Dendritic cell treated with granulocyte-macrophage colony-stimulating factor and Interleukin-4, amounts not matched to agents 40 ng/mL and 50 ng/mL, for 4 days (primary cell): ENCODE measurements around the gene HMGN4.
"Not testable (repeated sequence)": the region's sequence is repeated elsewhere in the genome, so short reads cannot be mapped to it uniquely, and the experiment has no call there.

Experiments used
- H3K27ac Mint-ChIP-seq: one replicate; pipeline ENCODE4 v1.8.0; 2022; ENCODE audit warnings: mild to moderate bottlenecking, mixed read lengths
- H3K27me3 Mint-ChIP-seq: one replicate; pipeline ENCODE4 v1.8.0; 2022; ENCODE audit warnings: mild to moderate bottlenecking, mixed read lengths
- H3K36me3 Mint-ChIP-seq: one replicate; pipeline ENCODE4 v1.8.0; 2022; ENCODE audit warnings: low read depth, mixed read lengths
- H3K4me1 Mint-ChIP-seq: one replicate; pipeline ENCODE4 v1.8.0; 2022; ENCODE audit warnings: low read depth, mixed read lengths
- H3K4me3 Mint-ChIP-seq: one replicate; pipeline ENCODE4 v1.8.0; 2022; ENCODE audit warnings: mild to moderate bottlenecking, moderate library complexity, mixed read lengths
- H3K9me3 Mint-ChIP-seq: one replicate; pipeline ENCODE4 v1.8.0; 2022; ENCODE audit warnings: mixed read lengths
- intact Hi-C: fragments of 100-400 bp; cut with micrococcal nuclease; formaldehyde crosslinking; loops from one replicate; pipeline ENCODE4 v1.15.0; 2022

HMGN4 gene

DNA sequence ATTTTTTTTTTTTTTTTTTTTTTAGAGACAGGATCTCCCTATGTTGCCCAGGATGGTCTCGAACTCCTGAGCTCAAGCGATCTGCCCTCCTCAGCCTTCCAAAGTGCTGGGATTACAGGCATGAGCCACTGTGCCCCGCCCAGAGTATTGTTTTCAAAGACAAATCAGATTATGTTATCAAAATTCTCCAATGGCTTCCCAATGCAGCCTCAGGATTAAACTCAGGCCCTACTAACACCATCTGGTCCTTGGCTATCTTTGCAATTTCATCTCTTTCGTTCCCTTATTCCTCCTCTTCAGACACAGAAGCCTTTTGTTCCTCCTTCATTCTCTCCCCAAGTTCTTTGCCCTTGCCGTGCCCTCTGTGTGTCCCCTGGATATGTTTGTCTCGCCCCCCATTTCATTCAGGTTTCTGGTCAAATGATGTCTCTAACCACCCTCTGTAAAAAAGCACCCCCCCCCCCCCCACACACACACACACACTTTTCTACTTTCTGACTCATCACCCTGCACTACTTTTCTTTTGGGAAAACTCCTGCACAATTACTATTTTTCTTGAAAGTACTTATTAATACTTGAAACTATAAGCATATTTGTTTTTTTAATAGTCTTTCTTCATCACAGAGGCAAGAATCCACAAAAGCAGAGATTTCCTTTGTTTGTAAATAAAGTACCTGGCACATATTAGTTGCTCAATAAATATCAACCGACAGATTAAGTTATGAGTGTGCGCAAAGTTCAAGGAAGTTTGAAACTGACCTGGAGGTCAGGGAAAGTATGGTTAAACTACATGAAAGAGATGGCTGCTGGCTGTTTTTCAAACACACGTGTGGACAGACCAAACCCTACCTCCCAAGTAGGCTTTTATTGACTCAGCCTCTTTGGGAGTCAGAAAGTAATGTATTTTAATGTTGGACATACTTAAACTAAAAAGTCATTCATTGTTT lies 21.4 kb upstream of the HMGN4 start:
- Mint-ChIP-seq H3K36me3 (no peaks in the 10 kb centered on the region), H3K27me3 (no peaks in the 10 kb centered on the region), H3K4me3 (no peak overlapping the region), H3K4me1 (peaks cover 11% of the 10 kb centered on the region), H3K27ac (no peak overlapping the region), H3K9me3 (no peaks in the 10 kb centered on the region)
- intact Hi-C loops, result no loop called here

DNA sequence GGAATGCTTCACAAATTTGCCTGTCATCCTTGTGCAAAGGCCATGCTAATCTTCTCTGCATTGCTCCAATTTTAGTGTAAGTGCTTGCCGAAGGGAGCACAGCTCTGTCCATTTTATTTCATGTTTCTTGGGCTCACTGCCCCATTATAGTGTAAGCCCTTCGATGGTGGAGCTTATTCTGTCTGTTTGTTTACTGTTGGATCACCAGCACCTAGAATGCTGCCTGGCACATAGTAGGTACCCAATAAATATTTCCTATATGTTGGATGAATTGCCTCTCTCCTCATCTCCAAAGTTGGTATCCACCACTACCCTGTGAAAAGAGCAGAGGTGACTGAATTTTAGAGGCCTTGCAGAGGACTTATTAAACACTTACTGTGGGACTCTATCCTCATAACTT lies 18.8 kb upstream of the HMGN4 start:
- Mint-ChIP-seq H3K4me1 (peaks cover 30% of the 10 kb centered on the region), H3K27me3 (no peaks in the 10 kb centered on the region), H3K9me3 (no peaks in the 10 kb centered on the region), H3K36me3 (no peaks in the 10 kb centered on the region), H3K4me3 (no peak overlapping the region), H3K27ac (no peak overlapping the region)
- intact Hi-C loops, result no loop called here

DNA sequence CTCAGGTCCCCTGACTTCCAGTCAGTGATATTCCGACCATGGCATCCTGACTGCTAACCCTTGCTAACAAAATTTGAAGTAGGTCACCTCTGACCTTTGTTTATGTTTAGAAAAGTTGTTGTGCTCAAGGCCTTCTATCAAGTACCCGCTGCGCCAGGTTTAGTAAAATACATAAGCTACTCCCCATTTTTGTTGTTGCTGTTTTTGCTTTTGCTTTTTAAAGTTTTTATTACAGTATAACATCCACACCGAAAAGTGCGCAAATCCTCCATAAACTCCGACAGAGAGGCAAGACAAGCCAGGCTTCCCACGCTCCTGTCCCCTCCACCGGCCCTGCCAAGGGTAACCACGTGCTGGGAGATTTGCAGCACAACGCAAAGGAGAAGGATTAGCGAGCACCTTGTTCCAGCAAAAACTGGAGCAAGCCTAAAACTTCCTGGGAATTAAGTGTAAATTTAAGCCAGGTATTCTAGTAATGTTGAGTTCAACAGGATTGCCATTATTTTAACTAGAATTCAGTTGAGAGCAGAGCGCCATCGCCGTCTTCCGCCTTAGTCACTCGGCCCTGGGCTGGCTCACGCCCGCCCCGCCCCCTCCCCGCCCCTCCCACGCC lies 17.8 kb upstream of the HMGN4 start:
- H3K4me1 Mint-ChIP-seq, result peaks cover 37% of the 10 kb centered on the region
- no peaks in the 10 kb centered on the region for H3K27me3 Mint-ChIP-seq
- H3K27ac Mint-ChIP-seq, result peak overlapping the region; percentile 98
- H3K9me3 Mint-ChIP-seq, result no peaks in the 10 kb centered on the region
- intact Hi-C loops, result loop anchor here (2.0 to 5.0 kb wide), 2 partner anchors 16 to 43 kb away; no protein-coding TSS in a partner anchor
- peak overlapping the region; percentile 45 for H3K4me3 Mint-ChIP-seq
- no peaks in the 10 kb centered on the region for H3K36me3 Mint-ChIP-seq

DNA sequence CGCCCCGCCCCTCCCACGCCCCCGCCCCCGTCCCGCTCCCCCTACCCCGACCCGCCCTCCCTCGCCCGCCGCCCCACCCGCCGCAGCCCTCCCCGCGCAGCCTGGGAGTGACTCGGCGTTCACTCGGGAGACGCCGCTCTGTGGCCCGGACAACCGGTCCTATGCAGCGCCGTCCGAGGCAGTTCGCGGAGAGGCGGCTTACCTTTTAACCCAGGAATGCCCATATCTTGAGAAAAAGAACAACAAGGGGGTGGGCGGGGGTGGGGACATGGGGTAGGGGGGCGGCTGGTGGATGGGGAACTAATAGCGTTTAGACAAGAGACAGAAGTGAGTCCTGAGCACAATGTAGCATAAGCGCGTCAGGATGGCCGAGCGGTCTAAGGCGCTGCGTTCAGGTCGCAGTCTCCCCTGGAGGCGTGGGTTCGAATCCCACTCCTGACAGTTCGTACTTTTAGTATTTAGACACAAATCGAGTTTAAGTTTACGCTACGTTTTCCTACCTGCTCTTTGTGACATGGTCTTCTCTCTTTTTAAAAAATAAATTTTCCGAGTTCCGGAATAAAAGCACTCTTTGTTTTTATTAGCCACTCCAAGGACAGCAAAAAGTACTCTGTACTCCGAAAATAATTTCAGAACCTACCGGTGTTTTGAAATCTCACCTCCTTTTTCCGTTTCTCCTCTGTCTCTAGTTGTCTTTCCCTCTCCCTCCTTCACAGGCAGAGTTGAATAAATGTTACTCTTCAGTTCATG lies 17.1 kb upstream of the HMGN4 start:
- Mint-ChIP-seq H3K9me3 (no peaks in the 10 kb centered on the region), H3K36me3 (no peaks in the 10 kb centered on the region), H3K4me3 (peak overlapping the region; percentile 84), H3K27ac (peak overlapping the region; percentile 98), H3K4me1 (peaks cover 42% of the 10 kb centered on the region), H3K27me3 (no peaks in the 10 kb centered on the region)
- intact Hi-C loops, result loop anchor here (2.0 to 5.0 kb wide), 2 partner anchors 16 to 44 kb away; no protein-coding TSS in a partner anchor

DNA sequence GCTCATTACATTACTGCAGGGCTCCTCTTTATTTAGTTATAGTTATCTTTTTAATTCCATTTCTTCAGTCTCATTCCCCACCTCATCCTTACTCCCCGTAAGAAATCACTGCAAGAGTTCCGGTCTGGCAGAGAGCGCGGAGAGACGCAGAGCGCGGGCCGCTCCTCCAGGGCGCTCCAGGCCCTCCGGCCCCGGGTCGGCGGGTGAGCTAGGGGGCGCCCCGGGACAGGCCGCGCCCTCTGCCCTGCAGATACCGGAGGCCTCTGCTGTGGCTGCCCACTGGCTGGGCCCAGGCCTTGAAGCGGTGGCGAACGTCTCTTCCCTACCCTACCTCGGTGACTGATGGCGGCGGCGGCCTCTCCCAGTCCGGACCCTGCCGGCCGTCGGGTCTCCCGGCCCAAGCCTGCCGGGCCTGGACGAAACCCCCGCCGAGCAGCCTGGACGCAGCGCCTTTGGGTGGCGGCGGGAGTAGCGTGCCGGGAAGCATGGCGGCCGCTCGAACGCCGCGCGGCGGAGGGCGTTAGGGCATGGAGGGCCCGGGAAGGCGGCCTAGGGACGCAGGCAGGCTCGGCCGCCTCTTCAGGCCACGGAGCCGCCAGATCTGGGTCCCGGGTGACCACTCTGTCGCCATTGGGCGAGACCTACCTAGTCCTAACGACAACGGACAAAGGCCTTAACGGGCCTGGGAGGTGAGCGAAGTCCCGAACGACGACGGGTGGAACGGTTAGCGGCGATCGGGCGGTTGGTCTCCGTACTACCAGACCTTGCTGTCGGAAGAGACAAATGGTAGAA lies 16.4 kb upstream of the HMGN4 start:
- Mint-ChIP-seq H3K27me3 (no peaks in the 10 kb centered on the region), H3K36me3 (no peaks in the 10 kb centered on the region), H3K4me1 (peaks cover 45% of the 10 kb centered on the region), H3K9me3 (no peaks in the 10 kb centered on the region), H3K27ac (peak overlapping the region; percentile 98), H3K4me3 (peak overlapping the region; percentile 84)
- intact Hi-C loops, result loop anchor here (2.0 to 5.0 kb wide), 2 partner anchors 15 to 44 kb away; no protein-coding TSS in a partner anchor

- H3K36me3 Mint-ChIP-seq, result not testable (repeated sequence)
Measured at GRCh38 chr6:26522486-26523228, 15.5 kb upstream of the HMGN4 start.

DNA sequence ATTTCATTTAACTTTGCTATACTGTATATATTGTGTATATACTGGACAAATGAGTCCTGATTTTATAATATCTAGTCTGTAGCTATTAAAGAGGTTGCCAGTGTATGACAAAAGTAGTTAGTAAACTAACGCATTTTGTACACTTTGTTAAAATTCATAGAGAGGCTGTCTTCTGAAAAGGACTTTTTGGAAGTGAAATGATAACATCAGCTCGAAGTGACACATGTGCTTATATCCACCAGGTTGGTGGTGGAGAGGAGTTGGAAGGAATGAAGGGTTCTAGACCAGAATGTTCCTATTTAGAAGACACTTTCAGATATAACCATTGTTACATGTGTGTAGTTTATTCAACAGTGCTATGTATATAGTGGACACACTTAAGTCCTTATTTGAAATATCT lies 13.9 kb upstream of the HMGN4 start:
- not testable (repeated sequence) for H3K27ac Mint-ChIP-seq, H3K9me3 Mint-ChIP-seq, H3K36me3 Mint-ChIP-seq, H3K4me3 Mint-ChIP-seq, H3K27me3 Mint-ChIP-seq
- peaks cover 45% of the 10 kb centered on the region for H3K4me1 Mint-ChIP-seq
- intact Hi-C loops, result loop anchor here (5.0 kb wide), 1 partner anchor 47 kb away; no protein-coding TSS in a partner anchor

More at GRCh38 chr6:26522486-26523228, 15.5 kb upstream of the HMGN4 start:
- Mint-ChIP-seq H3K27ac (peak overlapping the region; percentile 98), H3K4me1 (peaks cover 45% of the 10 kb centered on the region), H3K4me3 (peak overlapping the region; percentile 84)
- intact Hi-C loops, result loop anchor here (5.0 kb wide), 1 partner anchor 45 kb away; no protein-coding TSS in a partner anchor
- not testable (repeated sequence) for H3K27me3 Mint-ChIP-seq, H3K9me3 Mint-ChIP-seq

DNA sequence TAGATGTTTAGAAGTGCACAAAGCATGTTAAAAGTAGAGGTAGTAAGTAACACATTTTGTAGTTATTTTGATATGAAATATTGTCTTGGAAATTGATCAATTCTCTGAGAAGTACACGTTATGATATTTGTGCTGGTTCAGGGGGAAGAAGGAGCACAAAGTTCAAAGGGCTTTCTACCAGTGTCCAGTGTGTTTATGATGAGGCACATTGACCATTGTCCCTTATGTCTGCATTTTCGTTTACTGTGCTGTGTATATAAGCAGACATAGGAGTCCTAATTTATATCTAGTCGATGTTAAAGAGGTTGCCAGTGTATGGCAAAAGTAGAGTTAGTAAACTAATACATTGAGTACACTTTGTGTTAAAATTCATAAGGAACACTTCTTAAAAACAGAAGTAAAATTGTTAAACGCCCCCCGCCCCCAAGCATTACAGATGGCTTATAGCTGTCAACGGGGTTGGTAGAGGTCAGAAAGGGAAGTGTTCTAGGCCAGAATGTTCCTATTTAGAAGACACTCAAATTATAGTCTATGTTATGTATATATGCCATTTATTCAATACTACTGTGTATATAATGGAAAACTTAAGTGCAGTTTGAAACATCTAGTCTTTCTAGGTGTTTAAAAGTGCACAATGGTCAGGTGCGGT lies 13.3 kb upstream of the HMGN4 start:
- Mint-ChIP-seq H3K4me3 (no peak overlapping the region), H3K27ac (no peak overlapping the region), H3K36me3 (no peaks in the 10 kb centered on the region), H3K4me1 (peaks cover 45% of the 10 kb centered on the region), H3K27me3 (no peaks in the 10 kb centered on the region), H3K9me3 (no peaks in the 10 kb centered on the region)
- intact Hi-C loops, result loop anchor here (5.0 kb wide), 1 partner anchor 48 kb away; no protein-coding TSS in a partner anchor

- no peak overlapping the region for H3K27ac Mint-ChIP-seq
- no peak overlapping the region for H3K4me3 Mint-ChIP-seq
- intact Hi-C loops, result no loop called here
- H3K4me1 Mint-ChIP-seq, result peaks cover 40% of the 10 kb centered on the region
- no peaks in the 10 kb centered on the region for H3K27me3 Mint-ChIP-seq
- H3K36me3 Mint-ChIP-seq, result no peaks in the 10 kb centered on the region
- H3K9me3 Mint-ChIP-seq, result no peaks in the 10 kb centered on the region
Measured at GRCh38 chr6:26525838-26526237, 12.3 kb upstream of the HMGN4 start.

DNA sequence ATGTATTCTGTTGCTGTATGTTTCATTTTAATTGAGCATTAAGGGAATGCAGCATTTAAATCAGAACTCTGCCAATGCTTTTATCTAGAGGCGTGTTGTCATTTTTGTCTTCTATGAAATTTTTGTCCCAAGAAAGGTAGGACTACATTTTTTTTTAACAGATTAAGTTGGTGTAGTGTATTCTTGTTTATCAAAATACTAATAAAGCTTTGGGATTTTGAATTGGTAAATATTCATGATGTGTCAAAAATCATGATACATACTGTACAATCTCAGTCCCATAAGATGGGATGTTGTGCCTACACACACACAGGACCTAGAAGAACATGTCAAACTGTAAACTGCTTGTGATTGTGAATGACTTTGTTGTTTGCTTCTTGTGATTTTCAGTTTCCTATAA lies 11.2 kb upstream of the HMGN4 start:
- Mint-ChIP-seq H3K27ac (no peak overlapping the region), H3K36me3 (no peaks in the 10 kb centered on the region), H3K4me1 (peaks cover 45% of the 10 kb centered on the region), H3K9me3 (no peaks in the 10 kb centered on the region), H3K27me3 (no peaks in the 10 kb centered on the region), H3K4me3 (no peak overlapping the region)
- intact Hi-C loops, result no loop called here

DNA sequence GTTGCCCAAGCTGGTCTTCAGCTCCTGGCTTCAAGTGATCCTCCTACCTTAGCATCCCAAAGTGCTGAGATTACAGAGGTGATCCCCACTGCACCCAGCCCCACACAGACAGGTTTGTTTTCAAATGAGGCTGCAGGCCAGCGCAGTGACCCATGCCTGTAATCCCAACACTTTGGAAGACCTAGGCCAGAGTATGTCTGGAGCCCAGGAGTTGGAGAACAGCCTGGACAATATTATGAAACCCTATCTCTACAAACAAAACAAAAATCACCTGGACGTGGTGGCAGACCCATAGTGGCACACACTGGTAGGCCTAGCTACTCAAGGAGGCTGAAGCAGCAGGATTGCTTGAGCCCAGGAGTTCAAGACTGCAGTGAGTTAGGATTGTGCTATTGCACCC lies 8.0 kb upstream of the HMGN4 start:
- H3K36me3 Mint-ChIP-seq, result peaks cover 6% of the 10 kb centered on the region
- intact Hi-C loops, result no loop called here
- no peaks in the 10 kb centered on the region for H3K27me3 Mint-ChIP-seq
- H3K4me1 Mint-ChIP-seq, result peaks cover 40% of the 10 kb centered on the region
- no peak overlapping the region for H3K4me3 Mint-ChIP-seq
- H3K27ac Mint-ChIP-seq, result no peak overlapping the region
- H3K9me3 Mint-ChIP-seq, result no peaks in the 10 kb centered on the region

DNA sequence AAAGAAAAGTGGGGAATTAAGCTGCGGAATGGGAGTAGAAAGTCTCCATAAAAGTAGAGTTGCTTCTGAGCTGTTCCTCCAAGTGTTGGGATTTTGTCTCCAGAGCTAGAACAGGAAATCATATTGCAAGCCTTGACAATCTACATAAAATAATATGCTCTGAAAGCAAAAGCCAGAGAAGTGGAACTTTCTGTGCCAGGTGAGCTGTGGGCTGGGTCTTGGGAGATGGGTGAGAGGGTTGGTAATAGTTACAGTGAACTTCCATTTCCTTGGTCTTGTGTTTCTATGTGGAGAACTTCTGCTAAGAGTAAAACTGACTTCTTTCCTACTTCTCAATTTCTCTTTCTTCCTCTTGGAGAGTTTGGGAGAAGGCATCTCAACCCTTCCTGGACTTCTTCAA lies 6.3 kb upstream of the HMGN4 start:
- H3K27ac Mint-ChIP-seq, result peak overlapping the region; percentile 85
- intact Hi-C loops, result no loop called here
- H3K27me3 Mint-ChIP-seq, result no peaks in the 10 kb centered on the region
- H3K4me3 Mint-ChIP-seq, result peak overlapping the region; percentile 49
- peaks cover 38% of the 10 kb centered on the region for H3K4me1 Mint-ChIP-seq
- no peaks in the 10 kb centered on the region for H3K9me3 Mint-ChIP-seq
- H3K36me3 Mint-ChIP-seq, result peaks cover 8% of the 10 kb centered on the region
